GM10266 (cell line): Measurements from ENCODE around the gene BPIFA3.

Experiments used
- DNase-seq: peaks from one replicate; pipeline ENCODE4 v3.0.0; 2012; ENCODE audit errors: extremely low spot score
- TF ChIP-seq, protein P1 (sequence below): IDR thresholded peaks from 2 replicates; pipeline ENCODE4 v1.5.1; 2012; ENCODE audit warnings: mild to moderate bottlenecking, low read depth; ENCODE audit not compliant: control insufficient read depth, insufficient read depth; ENCODE audit errors: missing control alignments

Gene BPIFA3

GRCh38 chr20:33242319-33243100 is 25.4 kb downstream of the BPIFA3 start:
- TF ChIP-seq, protein P1, sequence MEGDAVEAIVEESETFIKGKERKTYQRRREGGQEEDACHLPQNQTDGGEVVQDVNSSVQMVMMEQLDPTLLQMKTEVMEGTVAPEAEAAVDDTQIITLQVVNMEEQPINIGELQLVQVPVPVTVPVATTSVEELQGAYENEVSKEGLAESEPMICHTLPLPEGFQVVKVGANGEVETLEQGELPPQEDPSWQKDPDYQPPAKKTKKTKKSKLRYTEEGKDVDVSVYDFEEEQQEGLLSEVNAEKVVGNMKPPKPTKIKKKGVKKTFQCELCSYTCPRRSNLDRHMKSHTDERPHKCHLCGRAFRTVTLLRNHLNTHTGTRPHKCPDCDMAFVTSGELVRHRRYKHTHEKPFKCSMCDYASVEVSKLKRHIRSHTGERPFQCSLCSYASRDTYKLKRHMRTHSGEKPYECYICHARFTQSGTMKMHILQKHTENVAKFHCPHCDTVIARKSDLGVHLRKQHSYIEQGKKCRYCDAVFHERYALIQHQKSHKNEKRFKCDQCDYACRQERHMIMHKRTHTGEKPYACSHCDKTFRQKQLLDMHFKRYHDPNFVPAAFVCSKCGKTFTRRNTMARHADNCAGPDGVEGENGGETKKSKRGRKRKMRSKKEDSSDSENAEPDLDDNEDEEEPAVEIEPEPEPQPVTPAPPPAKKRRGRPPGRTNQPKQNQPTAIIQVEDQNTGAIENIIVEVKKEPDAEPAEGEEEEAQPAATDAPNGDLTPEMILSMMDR, result no peak

GRCh38 chr20:33246077-33246476 is 28.9 kb downstream of the BPIFA3 start:
- TF ChIP-seq, protein P1, result no peak
- no peak for DNase-seq

More at GRCh38 chr20:33242319-33243100, 25.4 kb downstream of the BPIFA3 start:
- no peak for DNase-seq

- DNase-seq, result no peak
- TF ChIP-seq, protein P1, result no peak
These were observed 32.3 kb downstream of the BPIFA3 start for GRCh38 chr20:33249456-33249855.

- DNase-seq, result no peak
- TF ChIP-seq, protein P1, result no peak
These were observed 33.5 kb downstream of the BPIFA3 start for GRCh38 chr20:33250666-33251065.

DNA sequence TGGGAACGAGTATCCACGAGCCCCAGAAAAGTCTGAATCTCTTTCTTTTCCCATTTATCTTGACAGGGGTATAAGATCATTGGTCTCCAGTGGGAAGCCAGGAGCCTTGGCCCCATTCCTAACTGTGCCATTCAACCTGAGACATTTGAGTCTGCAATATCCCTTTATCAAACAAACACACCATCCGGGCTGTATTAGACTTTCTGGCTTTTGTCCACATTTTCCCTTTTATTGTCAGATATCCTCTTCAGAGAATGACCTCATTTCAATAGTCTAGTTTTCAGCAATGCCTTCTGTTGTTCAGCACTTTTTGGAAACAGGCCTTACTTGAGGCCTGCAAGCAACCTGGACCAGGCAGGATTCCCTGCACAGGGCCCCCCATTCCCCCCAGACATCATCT is 34.3 kb downstream of the BPIFA3 start:
- no peak for DNase-seq
- TF ChIP-seq, protein P1, result no peak

GRCh38 chr20:33252460-33252859 is 35.3 kb downstream of the BPIFA3 start:
- TF ChIP-seq, protein P1, result no peak
- no peak for DNase-seq

- no peak for DNase-seq
- TF ChIP-seq, protein P1, result no peak
These were observed 37.9 kb downstream of the BPIFA3 start for GRCh38 chr20:33255005-33255404.
